ENCODE measurements around the gene ZBP1. TPM values are rescaled to one million over a fixed set of nuclear protein-coding genes. Genes with fewer than 3 reads are reported as not detected.

The ZBP1 gene
- total and polyA plus RNA-seq, 8 donors = 0.11 to 5.3 (median 0.39) TPM; not detected in 2

DNA sequence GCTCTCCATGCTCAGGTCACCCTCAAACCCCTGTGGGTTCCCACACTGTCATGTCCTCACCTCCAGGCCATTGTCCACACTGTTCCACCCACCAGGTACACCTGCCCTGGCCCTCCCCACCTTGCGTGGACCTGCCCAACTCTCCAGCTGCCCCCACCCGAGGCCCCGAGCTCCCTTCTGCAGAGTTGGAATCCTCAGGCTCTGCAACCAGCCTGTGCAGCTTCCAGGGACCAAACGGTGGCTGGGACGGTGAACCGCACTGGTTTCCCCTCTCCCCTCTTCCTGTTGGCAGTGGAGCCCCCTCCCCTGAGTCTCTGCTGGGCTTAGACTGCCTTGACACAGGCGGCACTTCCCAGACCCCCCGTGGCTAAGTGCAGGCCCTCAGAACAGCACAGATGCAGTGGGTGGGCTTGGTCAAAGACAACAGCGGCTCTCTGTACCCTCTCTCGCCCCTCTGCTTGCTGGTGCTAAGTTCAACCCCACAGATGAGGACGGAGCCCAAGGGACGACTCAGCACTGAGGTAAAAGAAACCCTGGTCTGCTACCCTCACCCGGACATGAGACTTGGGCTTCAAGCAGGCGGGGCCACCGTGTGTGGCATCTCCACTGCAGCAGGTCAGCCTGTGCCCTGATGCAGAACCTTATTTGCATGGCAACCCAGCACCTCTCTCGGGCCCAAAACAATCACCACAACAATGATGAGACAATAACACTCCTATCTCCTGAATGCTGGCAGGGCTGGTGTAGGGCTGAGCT lies 11.0 kb downstream of the ZBP1 start:
- Histone ChIP-seq H3K9me3 (no peaks in the 10 kb centered on the region), H3K27ac (no peak overlapping the region), H3K4me1 (no peaks in the 10 kb centered on the region), H3K27me3 (peaks cover 0 to 23% of the 10 kb centered on the region in 2 donors), H3K36me3 (peaks cover 0 to 4% of the 10 kb centered on the region in 2 donors), H3K4me3 (no peak overlapping the region)
- intact Hi-C loops (cut with DNase I) = no loop called here
- DNase-seq = peak in 2 of 4 donors; percentile 25 to 59
- no peak for TF ChIP-seq CTCF (IDR thresholded peaks at IDR 0.05)
- no peak for ATAC-seq

- no peak overlapping the region for H3K27ac ChIP-seq
- H3K36me3 ChIP-seq = peaks cover 0 to 3% of the 10 kb centered on the region in 2 donors
- intact Hi-C loops (cut with DNase I) = no loop called here
- ATAC-seq (no peak), DNase-seq (peak in 2 of 4 donors; percentile 15 to 50)
- H3K4me1 ChIP-seq = no peaks in the 10 kb centered on the region
- TF ChIP-seq CTCF (IDR thresholded peaks at IDR 0.05) = no peak
- no peaks in the 10 kb centered on the region for H3K9me3 ChIP-seq
- no peak overlapping the region for H3K4me3 ChIP-seq
- H3K27me3 ChIP-seq = peaks cover 0 to 23% of the 10 kb centered on the region in 2 donors
Observed at GRCh38 chr20:57608516-57608915, 11.7 kb downstream of the ZBP1 start.

- no peaks in the 10 kb centered on the region for H3K36me3 ChIP-seq
- no peak for TF ChIP-seq CTCF (IDR thresholded peaks at IDR 0.05)
- H3K9me3 ChIP-seq = no peaks in the 10 kb centered on the region
- H3K4me3 ChIP-seq = no peak overlapping the region
- H3K4me1 ChIP-seq = no peaks in the 10 kb centered on the region
- intact Hi-C loops (cut with DNase I) = no loop called here
- H3K27ac ChIP-seq = no peak overlapping the region
- ATAC-seq (no peak), DNase-seq (no peak)
- peaks cover 0 to 23% of the 10 kb centered on the region in 2 donors for H3K27me3 ChIP-seq
Observed at GRCh38 chr20:57605878-57606277, 14.3 kb downstream of the ZBP1 start.

GRCh38 chr20:57605045-57605444 lies 15.2 kb downstream of the ZBP1 start:
- Histone ChIP-seq H3K4me3 (no peak overlapping the region), H3K27me3 (peaks cover 0 to 16% of the 10 kb centered on the region in 2 donors), H3K4me1 (no peaks in the 10 kb centered on the region), H3K36me3 (no peaks in the 10 kb centered on the region), H3K9me3 (no peaks in the 10 kb centered on the region), H3K27ac (no peak overlapping the region)
- intact Hi-C loops (cut with DNase I) = no loop called here
- DNase-seq (no peak), ATAC-seq (no peak)
- no peak for TF ChIP-seq CTCF (IDR thresholded peaks at IDR 0.05)

DNA sequence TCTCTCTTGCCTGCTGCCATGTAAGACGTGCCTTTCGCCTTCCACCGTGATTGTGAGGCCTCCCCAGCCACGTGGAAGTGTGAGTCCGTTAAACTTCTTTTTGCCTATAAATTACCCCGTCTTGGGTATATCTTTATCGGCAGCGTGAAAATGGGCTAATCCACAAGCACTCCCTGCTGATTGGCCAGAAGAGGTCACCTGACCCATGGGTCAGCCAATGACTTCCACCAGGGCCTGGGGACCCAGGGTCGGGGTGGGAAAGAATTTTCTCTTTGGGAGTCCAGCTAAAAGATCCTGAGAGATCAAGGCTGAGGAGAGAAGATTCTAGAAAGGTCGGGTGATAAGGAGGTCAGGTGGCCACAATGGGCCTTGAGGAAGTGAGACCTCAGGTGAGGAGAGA lies 17.1 kb downstream of the ZBP1 start:
- Histone ChIP-seq H3K9me3 (no peaks in the 10 kb centered on the region), H3K27me3 (peaks cover 0 to 1% of the 10 kb centered on the region in 2 donors), H3K4me3 (no peak overlapping the region), H3K4me1 (no peaks in the 10 kb centered on the region), H3K36me3 (no peaks in the 10 kb centered on the region), H3K27ac (no peak overlapping the region)
- TF ChIP-seq CTCF (IDR thresholded peaks at IDR 0.05) = no peak
- intact Hi-C loops (cut with DNase I) = no loop called here
- no peak for ATAC-seq
- DNase-seq = peak in 1 of 4 donors; percentile 8
